Prostate gland (tissue), 2 donors: ENCODE results near the gene RHBDF2.

Experiments
- CTCF ChIP-seq, 4 experiments: fragments of 200-600 bp in 2 of 4; fragments of 450-650 bp in 2 of 4; sonication (generic) in 2 of 4; IDR thresholded peaks; 1 replicate in 3 of 4; 2 replicates in 1 of 4; pipeline ENCODE4 v1.5.1; 2016 to 2019; ENCODE audit warnings: antibody characterized with exemption in 4 of 4, mild to moderate bottlenecking in 2 of 4, moderate library complexity in 2 of 4
- POLR2A ChIP-seq: fragments of 450-650 bp; IDR thresholded peaks from one replicate; pipeline ENCODE4 v1.6.1; 2016; ENCODE audit warnings: antibody characterized with exemption, mild to moderate bottlenecking
- POLR2AphosphoS5 ChIP-seq: sonication (generic); formaldehyde crosslinking; IDR thresholded peaks from one replicate; pipeline ENCODE4 v1.6.1; 2017; ENCODE audit warnings: antibody characterized with exemption

GRCh38 chr17:76544546-76545365 is 43.5 kb upstream of the RHBDF2 start:
- TF ChIP-seq CTCF (IDR thresholded peaks at IDR 0.05): no peak
- no peak for TF ChIP-seq POLR2A
- TF ChIP-seq POLR2AphosphoS5: no peak
